HEK293 (cell line): ENCODE measurements around the gene SLC38A3.

Experiments used
- CTCF ChIA-PET: fragments of 350-600 bp; formaldehyde crosslinking; extraction: SDS; loops from one replicate; lab custom pipeline; 2021; ENCODE audit warnings: antibody characterized with exemption; lab: Yijun Ruan, JAX
- POLR2A ChIA-PET: fragments of 300-600 bp; formaldehyde crosslinking; extraction: SDS; loops from one replicate; lab custom pipeline; 2020; ENCODE audit warnings: antibody characterized with exemption, inconsistent platforms; lab: Yijun Ruan, JAX
- H3K27ac ChIP-seq: fragments of 200-500 bp; sonication (Bioruptor generic); 2 replicates; pipeline ENCODE4 v1.5.1; 2014; ENCODE audit warnings: low read depth, low read length, control low read depth, inconsistent platforms; ENCODE audit errors: extremely low read depth
- H3K36me3 ChIP-seq, 2 experiments: fragments of 200-500 bp in 1 of 2; sonication (Bioruptor generic) in 1 of 2; 1 replicate in 1 of 2; 2 replicates in 1 of 2; pipeline ENCODE4 v1.5.1; 2014 to 2017; ENCODE audit warnings: inconsistent platforms in 2 of 2, low read length in 2 of 2; ENCODE audit not compliant: control insufficient read depth in 2 of 2, insufficient read depth in 1 of 2
- H3K4me1 ChIP-seq: fragments of 200-500 bp; sonication (Bioruptor generic); 2 replicates; pipeline ENCODE4 v1.5.1; 2014; ENCODE audit warnings: mild to moderate bottlenecking, low read length, inconsistent platforms; ENCODE audit not compliant: control insufficient read depth, insufficient read depth
- H3K4me3 ChIP-seq: 2 replicates; pipeline ENCODE4 v1.5.1; 2011; ENCODE audit warnings: low read depth, mild to moderate bottlenecking, control low read depth, low read length, moderate library complexity
- H3K9me3 ChIP-seq: fragments of 200-500 bp; sonication (Bioruptor generic); 2 replicates; pipeline ENCODE4 v1.5.1; 2014; ENCODE audit warnings: low read depth, low read length, inconsistent platforms; ENCODE audit not compliant: control insufficient read depth, insufficient read depth
- BCL11A ChIP-seq: fragments of 450-650 bp; formaldehyde crosslinking; IDR thresholded peaks from 2 replicates; pipeline ENCODE4 v1.5.1; 2016; ENCODE audit warnings: low read depth, missing biosample characterization, missing genetic modification characterization
- BCL6B ChIP-seq: fragments of 450-650 bp; formaldehyde crosslinking; IDR thresholded peaks from 2 replicates; pipeline ENCODE4 v1.5.1; 2017; ENCODE audit warnings: missing biosample characterization, missing genetic modification characterization
- CTCF ChIP-seq: fragments of 450-650 bp; formaldehyde crosslinking; IDR thresholded peaks from 2 replicates; pipeline ENCODE4 v1.5.1; 2016; ENCODE audit warnings: missing biosample characterization, missing genetic modification characterization
- GFI1B ChIP-seq: fragments of 450-650 bp; formaldehyde crosslinking; IDR thresholded peaks from 2 replicates; pipeline ENCODE4 v1.5.1; 2016; ENCODE audit warnings: missing biosample characterization, missing genetic modification characterization
- GLIS2 ChIP-seq: fragments of 450-650 bp; formaldehyde crosslinking; IDR thresholded peaks from 2 replicates; pipeline ENCODE4 v1.5.1; 2016; ENCODE audit warnings: missing biosample characterization, missing genetic modification characterization
- HIC1 ChIP-seq: fragments of 450-650 bp; formaldehyde crosslinking; IDR thresholded peaks from 2 replicates; pipeline ENCODE4 v1.5.1; 2016; ENCODE audit warnings: missing biosample characterization, missing genetic modification characterization
- KLF1 ChIP-seq: fragments of 450-650 bp; formaldehyde crosslinking; IDR thresholded peaks from 2 replicates; pipeline ENCODE4 v1.5.1; 2016; ENCODE audit warnings: missing biosample characterization, missing genetic modification characterization
- KLF17 ChIP-seq: fragments of 450-650 bp; formaldehyde crosslinking; IDR thresholded peaks from 2 replicates; pipeline ENCODE4 v1.5.1; 2016; ENCODE audit warnings: missing biosample characterization, missing genetic modification characterization
- SP7 ChIP-seq: fragments of 450-650 bp; formaldehyde crosslinking; IDR thresholded peaks from 2 replicates; pipeline ENCODE4 v1.5.1; 2016; ENCODE audit warnings: missing biosample characterization, missing genetic modification characterization
- YY2 ChIP-seq: fragments of 450-650 bp; formaldehyde crosslinking; IDR thresholded peaks from 2 replicates; pipeline ENCODE4 v1.5.1; 2016; ENCODE audit warnings: missing biosample characterization, missing genetic modification characterization
- ZFHX2 ChIP-seq: fragments of 450-650 bp; formaldehyde crosslinking; conservative IDR thresholded peaks from 2 replicates; pipeline ENCODE4 v1.5.1; 2016; ENCODE audit warnings: missing biosample characterization, missing genetic modification characterization
- ZFP69B ChIP-seq: fragments of 450-650 bp; formaldehyde crosslinking; IDR thresholded peaks from 2 replicates; pipeline ENCODE4 v1.5.1; 2016; ENCODE audit warnings: missing biosample characterization, missing genetic modification characterization
- ZNF121 ChIP-seq: fragments of 450-650 bp; formaldehyde crosslinking; IDR thresholded peaks from 2 replicates; pipeline ENCODE4 v1.5.1; 2016; ENCODE audit warnings: missing biosample characterization, missing genetic modification characterization
- ZNF175 ChIP-seq: fragments of 450-650 bp; formaldehyde crosslinking; IDR thresholded peaks from 2 replicates; pipeline ENCODE4 v1.5.1; 2016; ENCODE audit warnings: missing biosample characterization, missing genetic modification characterization
- ZNF18 ChIP-seq: fragments of 450-650 bp; formaldehyde crosslinking; IDR thresholded peaks from 2 replicates; pipeline ENCODE4 v1.5.1; 2016; ENCODE audit warnings: missing biosample characterization, missing genetic modification characterization
- ZNF335 ChIP-seq: fragments of 450-650 bp; formaldehyde crosslinking; conservative IDR thresholded peaks from 2 replicates; pipeline ENCODE4 v1.5.1; 2016; ENCODE audit warnings: missing biosample characterization, missing genetic modification characterization
- ZNF341 ChIP-seq: fragments of 450-650 bp; formaldehyde crosslinking; IDR thresholded peaks from 2 replicates; pipeline ENCODE4; 2016; ENCODE audit warnings: low read depth, missing biosample characterization, missing genetic modification characterization
- ZNF391 ChIP-seq: fragments of 450-650 bp; formaldehyde crosslinking; IDR thresholded peaks from 2 replicates; pipeline ENCODE4 v1.5.1; 2016; ENCODE audit warnings: low read depth, missing biosample characterization, missing genetic modification characterization, borderline replicate concordance
- ZNF394 ChIP-seq: fragments of 450-650 bp; formaldehyde crosslinking; IDR thresholded peaks from 2 replicates; pipeline ENCODE4 v1.5.1; 2016; ENCODE audit warnings: missing biosample characterization, missing genetic modification characterization, mild to moderate bottlenecking, moderate library complexity, borderline replicate concordance
- ZNF423 ChIP-seq: fragments of 450-650 bp; formaldehyde crosslinking; IDR thresholded peaks from 2 replicates; pipeline ENCODE4 v1.5.1; 2016; ENCODE audit warnings: missing biosample characterization, missing genetic modification characterization
- ZNF692 ChIP-seq: fragments of 450-650 bp; formaldehyde crosslinking; IDR thresholded peaks from 2 replicates; pipeline ENCODE4 v1.5.1; 2016; ENCODE audit warnings: missing biosample characterization, missing genetic modification characterization
- ZNF776 ChIP-seq: fragments of 450-650 bp; formaldehyde crosslinking; IDR thresholded peaks from 2 replicates; pipeline ENCODE4 v1.5.0; 2017; ENCODE audit warnings: missing biosample characterization, missing genetic modification characterization, borderline replicate concordance
- ZNF777 ChIP-seq: fragments of 450-650 bp; formaldehyde crosslinking; IDR thresholded peaks from 2 replicates; pipeline ENCODE4 v1.5.1; 2017; ENCODE audit warnings: missing biosample characterization, missing genetic modification characterization, borderline replicate concordance

SLC38A3 gene

GRCh38 chr3:50224639-50225038, 19.6 kb downstream of the SLC38A3 start (continued):
- TF ChIP-seq HIC1 (tag by site-specific recombination), result no peak

GRCh38 chr3:50226888-50227389, 21.9 kb downstream of the SLC38A3 start:
- Histone ChIP-seq H3K27ac (peak overlapping the region; percentile 56; the same call in 1 of the 2 replicates), H3K4me3 (peak overlapping the region; percentile 37), H3K4me1 (no peaks in the 10 kb centered on the region), H3K9me3 (no peaks in the 10 kb centered on the region), H3K36me3 (no peaks in the 10 kb centered on the region)
- ChIA-PET POLR2A (interaction anchor here (0.9 to 2.1 kb wide), 3 partner anchors 9 to 25 kb away, joined by 3 to 9 read pairs (median 4); partner anchors contain the start of gene GNAI2), CTCF (interaction anchor here (0.7 to 17.6 kb wide), 16 partner anchors 8 to 105 kb away, joined by 3 to 237 read pairs (median 5); partner anchors contain the start of genes GNAI2, GNAT1 and SEMA3B)
- TF ChIP-seq ZNF335, result peak; percentile 71
- TF ChIP-seq CTCF (tag by site-specific recombination), result no peak
- 0 out of 2 replicates have a peak, but pooled peaks have one; percentile 11 for TF ChIP-seq GFI1B (tag by site-specific recombination)
- TF ChIP-seq YY2 (tag by site-specific recombination), result 0 out of 2 replicates have a peak, but pooled peaks have one; percentile 36
- TF ChIP-seq ZNF423 (tag by site-specific recombination), result 0 out of 2 replicates have a peak, but pooled peaks have one; percentile 24
- TF ChIP-seq ZFP69B (tag by site-specific recombination), result peak; percentile 11; the same call in 1 of the 2 replicates
- peak; percentile 45 for TF ChIP-seq HIC1 (tag by site-specific recombination)
- peak; percentile 7; the same call in 1 of the 2 replicates for TF ChIP-seq ZFHX2 (tag by site-specific recombination)
- 0 out of 2 replicates have a peak, but pooled peaks have one; percentile 50 for TF ChIP-seq ZNF692 (tag by site-specific recombination)
- no peak for TF ChIP-seq ZNF776 (tag by site-specific recombination)
- TF ChIP-seq ZNF394 (tag by site-specific recombination), result peak; percentile 40; the same call in 1 of the 2 replicates
- peak; percentile 29; the same call in 1 of the 2 replicates for TF ChIP-seq ZNF391
- TF ChIP-seq ZNF341 (tag by site-specific recombination), result 0 out of 2 replicates have a peak, but pooled peaks have one; percentile 2
- TF ChIP-seq ZNF175 (tag by site-specific recombination), result no peak
- no peak for TF ChIP-seq BCL11A
- TF ChIP-seq KLF17 (tag by site-specific recombination), result 0 out of 2 replicates have a peak, but pooled peaks have one; percentile 11
- TF ChIP-seq KLF1 (tag by site-specific recombination), result peak; percentile 9; the same call in 1 of the 2 replicates
- TF ChIP-seq ZNF121, result no peak
- TF ChIP-seq BCL6B (tag by site-specific recombination), result no peak
- TF ChIP-seq GLIS2 (tag by site-specific recombination), result 0 out of 2 replicates have a peak, but pooled peaks have one; percentile 60
- TF ChIP-seq ZNF18, result peak; percentile 53; the same call in 1 of the 2 replicates
- TF ChIP-seq SP7 (tag by site-specific recombination), result no peak
- TF ChIP-seq ZNF777 (tag by site-specific recombination), result peak; percentile 98
